ENCODE measurements around the gene SDC1. TPM values are rescaled to one million over a fixed set of nuclear protein-coding genes. Genes with fewer than 3 reads are reported as not detected.

Gene SDC1
- polyA plus RNA-seq, 1 of the 3 experiments (the other 2 are of a cell fraction), result 122 TPM

DNA sequence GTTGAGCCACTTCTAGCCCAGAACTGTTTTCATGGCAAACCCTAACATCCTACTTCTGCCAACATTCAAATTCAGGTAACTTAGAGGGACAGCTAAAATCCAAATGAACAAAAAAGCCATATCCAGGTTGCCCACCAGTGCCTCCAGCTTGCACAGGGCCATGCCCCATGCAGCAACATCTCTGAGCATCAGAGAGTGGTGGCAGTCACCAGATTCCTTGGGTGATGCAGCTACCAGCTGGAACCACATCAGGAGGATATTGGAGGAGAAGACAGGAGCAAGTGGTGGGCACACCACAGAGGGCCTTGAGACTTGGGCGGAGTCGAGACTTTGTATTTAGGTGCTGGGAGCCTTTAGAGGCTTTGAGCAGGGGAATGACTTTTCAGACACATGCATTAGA, 50.5 kb downstream of the SDC1 start:
- DNase-seq, result no peak
- Histone ChIP-seq H3K27me3 (ENCODE audit: insufficient read depth) (no peaks in the 10 kb centered on the region), H3K4me1 (ENCODE audit: control insufficient read depth in 1 of 2, insufficient read depth in 2 of 2, low read depth in 1 of 2, low read length in 1 of 2) (peaks cover 0 to 42% of the 10 kb centered on the region in 2 experiments; a peak in 1 of 4 replicates), H3K79me2 (ENCODE audit: insufficient read depth) (no peaks in the 10 kb centered on the region), H3K4me2 (no peak overlapping the region), H4K20me1 (ENCODE audit: insufficient read depth) (no peaks in the 10 kb centered on the region), H3K4me3 (ENCODE audit: low read depth in 2 of 2, low read length in 1 of 2) (no peak overlapping the region), H3K9me3 (no peaks in the 10 kb centered on the region), H3K36me3 (replicated peaks in 1 of 2; ENCODE audit: control insufficient read depth in 1 of 2, insufficient read depth in 2 of 2, low read length in 1 of 2) (no peaks in the 10 kb centered on the region), H3K9me2 (no peaks in the 10 kb centered on the region), H3K9ac (no peak overlapping the region), H3F3A (replicated peaks; ENCODE audit: insufficient read depth) (no peaks in the 10 kb centered on the region), H3K27ac (ENCODE audit: low read depth in 2 of 2, low read length in 1 of 2) (peak overlapping the region in 1 of 2 experiments; percentile 51; a peak in 1 of 4 replicates), H2AFZ (ENCODE audit: low read depth) (no peak overlapping the region)
- TF ChIP-seq EZH2phosphoT487 (IDR thresholded peaks at IDR 0.05; ENCODE audit: borderline replicate concordance, low read depth) (no peak), NRF1 (IDR thresholded peaks at IDR 0.05; ENCODE audit: low read depth, low read length) (no peak), RXRA (IDR thresholded peaks at IDR 0.05; ENCODE audit: borderline replicate concordance, low read depth) (no peak), RCOR1 (IDR thresholded peaks at IDR 0.05; ENCODE audit: low read length) (no peak), TCF12 (IDR thresholded peaks at IDR 0.05) (no peak), GABPA (IDR thresholded peaks at IDR 0.05; ENCODE audit: low read depth) (no peak), TAF1 (IDR thresholded peaks at IDR 0.05; ENCODE audit: borderline replicate concordance, low read depth, low read length) (no peak), ELF1 (IDR thresholded peaks at IDR 0.05) (no peak), NFIC (IDR thresholded peaks at IDR 0.05; ENCODE audit: borderline replicate concordance) (no peak), EP300 (IDR thresholded peaks at IDR 0.05; ENCODE audit: borderline replicate concordance in 1 of 2, low read depth in 1 of 2, low read length in 1 of 2) (no peak), RAD21 (IDR thresholded peaks at IDR 0.05; ENCODE audit: low read length) (no peak), MXI1 (IDR thresholded peaks at IDR 0.05; ENCODE audit: low read depth, low read length) (no peak), FOXM1 (IDR thresholded peaks at IDR 0.05; ENCODE audit: low read depth) (no peak), POLR2AphosphoS5 (IDR thresholded peaks at IDR 0.05; ENCODE audit: low read depth, low read length) (no peak), MEF2A (IDR thresholded peaks at IDR 0.05; ENCODE audit: borderline replicate concordance, low read depth) (no peak), SMC3 (IDR thresholded peaks at IDR 0.05; ENCODE audit: low read depth, low read length) (no peak), ZBTB33 (IDR thresholded peaks at IDR 0.05; ENCODE audit: borderline replicate concordance, low read depth) (no peak)
- TF ChIP-seq, protein P1, sequence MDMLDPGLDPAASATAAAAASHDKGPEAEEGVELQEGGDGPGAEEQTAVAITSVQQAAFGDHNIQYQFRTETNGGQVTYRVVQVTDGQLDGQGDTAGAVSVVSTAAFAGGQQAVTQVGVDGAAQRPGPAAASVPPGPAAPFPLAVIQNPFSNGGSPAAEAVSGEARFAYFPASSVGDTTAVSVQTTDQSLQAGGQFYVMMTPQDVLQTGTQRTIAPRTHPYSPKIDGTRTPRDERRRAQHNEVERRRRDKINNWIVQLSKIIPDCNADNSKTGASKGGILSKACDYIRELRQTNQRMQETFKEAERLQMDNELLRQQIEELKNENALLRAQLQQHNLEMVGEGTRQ (IDR thresholded peaks at IDR 0.05; ENCODE audit: borderline replicate concordance, low read depth, low read length), result no peak
- CTCF ChIA-PET, result interaction anchor here (1.0 to 1.2 kb wide), 3 partner anchors 13 to 51 kb away, joined by 3 to 6 read pairs (median 3); partner anchors contain the start of gene SDC1
- 88% methylated on average over 2 of the region's 2 CpGs for WGBS (ENCODE audit: low lambda C conversion rate)
- POLR2A ChIA-PET, result interaction anchor here (0.9 kb wide), 1 partner anchor 30 kb away, joined by 3 read pairs; no protein-coding TSS in a partner anchor
